H9 (cell line): ENCODE measurements around the gene OR2B2. TPM values are rescaled to one million over a fixed set of nuclear protein-coding genes. Genes with fewer than 3 reads are reported as not detected.

Experiments
- DNase-seq: peaks from one replicate; pipeline ENCODE4 v3.0.0-alpha.2; 2017
- H2AFZ ChIP-seq: one replicate; pipeline ENCODE4 v1.6.1; 2013; ENCODE audit warnings: mild to moderate bottlenecking, low read length, control low read depth, moderate library complexity
- H2AK5ac ChIP-seq: 2 replicates; pipeline ENCODE4 v1.6.1; 2013; ENCODE audit warnings: low read length, control low read depth, mixed read lengths; ENCODE audit not compliant: insufficient read length
- H2BK120ac ChIP-seq: one replicate; pipeline ENCODE4 v1.6.1; 2013; ENCODE audit warnings: low read depth, mild to moderate bottlenecking, low read length, control low read depth, inconsistent platforms; ENCODE audit not compliant: poor library complexity, severe bottlenecking
- H2BK12ac ChIP-seq: 2 replicates; pipeline ENCODE4 v1.6.1; 2013; ENCODE audit warnings: low read length, control low read depth, mixed read lengths, low read depth; ENCODE audit not compliant: insufficient read length
- H2BK15ac ChIP-seq: 2 replicates; pipeline ENCODE4 v1.6.1; 2013; ENCODE audit warnings: low read depth, low read length, control low read depth
- H2BK20ac ChIP-seq: one replicate; pipeline ENCODE4 v1.6.1; 2013; ENCODE audit warnings: low read depth, mild to moderate bottlenecking, low read length, control low read depth, inconsistent platforms; ENCODE audit not compliant: poor library complexity, severe bottlenecking
- H2BK5ac ChIP-seq: 2 replicates; pipeline ENCODE4 v1.6.1; 2013; ENCODE audit warnings: low read length, control low read depth, mixed read lengths; ENCODE audit not compliant: insufficient read length
- H3K14ac ChIP-seq: 2 replicates; pipeline ENCODE4 v1.6.1; 2013; ENCODE audit warnings: low read length, control low read depth; ENCODE audit not compliant: insufficient read depth
- H3K18ac ChIP-seq: 2 replicates; pipeline ENCODE4 v1.6.1; 2013; ENCODE audit warnings: low read depth, mild to moderate bottlenecking, mixed read lengths, low read length, control low read depth; ENCODE audit not compliant: insufficient read length
- H3K23ac ChIP-seq: 2 replicates; pipeline ENCODE4 v1.6.1; 2013; ENCODE audit warnings: low read length, control low read depth, mixed read lengths, low read depth; ENCODE audit not compliant: insufficient read length
- H3K23me2 ChIP-seq: 2 replicates; pipeline ENCODE4 v1.6.1; 2013; ENCODE audit warnings: low read depth, mild to moderate bottlenecking, mixed read lengths, low read length, control low read depth; ENCODE audit not compliant: insufficient read length, poor library complexity, severe bottlenecking
- H3K27ac ChIP-seq: 2 replicates; pipeline ENCODE4 v1.5.1; 2013; ENCODE audit warnings: low read length, control low read depth, mixed read lengths, low read depth; ENCODE audit not compliant: insufficient read length
- H3K27me3 ChIP-seq: 2 replicates; pipeline ENCODE4 v1.6.1; 2013; ENCODE audit warnings: low read length, control low read depth, inconsistent platforms; ENCODE audit not compliant: insufficient read depth
- H3K4ac ChIP-seq: 2 replicates; pipeline ENCODE4 v1.6.1; 2013; ENCODE audit warnings: low read depth, mild to moderate bottlenecking, control low read depth, inconsistent platforms, low read length, moderate library complexity
- H3K4me1 ChIP-seq: 2 replicates; pipeline ENCODE4 v1.6.1; 2013; ENCODE audit warnings: low read length, control low read depth, inconsistent platforms; ENCODE audit not compliant: insufficient read depth
- H3K4me2 ChIP-seq: 2 replicates; pipeline ENCODE4 v1.6.1; 2013; ENCODE audit warnings: low read length, control low read depth, mixed read lengths; ENCODE audit not compliant: insufficient read length, insufficient read depth
- H3K56ac ChIP-seq: 2 replicates; pipeline ENCODE4 v1.6.1; 2013; ENCODE audit warnings: low read depth, mild to moderate bottlenecking, mixed read lengths, low read length, control low read depth; ENCODE audit not compliant: insufficient read length
- H3K79me1 ChIP-seq: 2 replicates; pipeline ENCODE4 v1.6.1; 2013; ENCODE audit warnings: low read depth, mild to moderate bottlenecking, moderate library complexity, low read length, control low read depth, inconsistent platforms; ENCODE audit not compliant: insufficient read depth, poor library complexity, severe bottlenecking
- H3K79me2 ChIP-seq: 2 replicates; pipeline ENCODE4 v1.6.1; 2013; ENCODE audit warnings: low read length, control low read depth, inconsistent platforms; ENCODE audit not compliant: insufficient read depth
- H3K9ac ChIP-seq: 2 replicates; pipeline ENCODE4 v1.6.1; 2013; ENCODE audit warnings: low read length, control low read depth, mixed read lengths; ENCODE audit not compliant: insufficient read length; ENCODE audit errors: extremely low read depth
- H3K9me3 ChIP-seq: one replicate; pipeline ENCODE4 v1.6.1; 2013; ENCODE audit warnings: low read depth, low read length, inconsistent platforms; ENCODE audit not compliant: control insufficient read depth
- H3T11ph ChIP-seq: one replicate; pipeline ENCODE4 v1.6.1; 2013; ENCODE audit warnings: mild to moderate bottlenecking, low read length, control low read depth, inconsistent platforms
- H4K20me1 ChIP-seq: one replicate; pipeline ENCODE4 v1.6.1; 2013; ENCODE audit not compliant: control insufficient read depth, insufficient read length, insufficient read depth
- H4K5ac ChIP-seq: 2 replicates; pipeline ENCODE4 v1.6.1; 2013; ENCODE audit warnings: low read depth, mild to moderate bottlenecking, mixed read lengths, low read length, control low read depth; ENCODE audit not compliant: insufficient read length
- H4K8ac ChIP-seq: replicated peaks from 2 replicates; pipeline ENCODE4 v1.6.1; 2013; ENCODE audit warnings: low read length, control low read depth, mixed read lengths, low read depth; ENCODE audit not compliant: insufficient read length
- H4K91ac ChIP-seq: 2 replicates; pipeline ENCODE4 v1.6.1; 2013; ENCODE audit warnings: low read depth, mild to moderate bottlenecking, moderate library complexity, mixed read lengths, low read length, control low read depth; ENCODE audit not compliant: insufficient read length
- H3K27ac Mint-ChIP-seq, 3 experiments: 2 replicates in 2 of 3; 3 replicates in 1 of 3; pipeline ENCODE4 v1.8.0; 2020 to 2021; ENCODE audit warnings: mixed read lengths in 3 of 3, mild to moderate bottlenecking in 1 of 3, moderate library complexity in 1 of 3
- H3K27me3 Mint-ChIP-seq: 2 replicates; pipeline ENCODE4 v1.8.0; 2021; ENCODE audit warnings: low read depth, mild to moderate bottlenecking, moderate library complexity, mixed read lengths
- H3K36me3 Mint-ChIP-seq, 3 experiments: 2 replicates in 2 of 3; 3 replicates in 1 of 3; pipeline ENCODE4 v1.8.0; 2020 to 2021; ENCODE audit warnings: low read depth in 3 of 3, mixed read lengths in 3 of 3; ENCODE audit not compliant: insufficient read depth in 1 of 3
- H3K4me1 Mint-ChIP-seq, 2 experiments: 2 replicates each; pipeline ENCODE4 v1.8.0; 2020; ENCODE audit warnings: mixed read lengths in 2 of 2
- H3K4me3 Mint-ChIP-seq, 2 experiments: 2 replicates in 1 of 2; 3 replicates in 1 of 2; pipeline ENCODE4 v1.8.0; 2020 to 2021; ENCODE audit warnings: mild to moderate bottlenecking in 2 of 2, mixed read lengths in 2 of 2, moderate library complexity in 1 of 2
- H3K9me3 Mint-ChIP-seq, 2 experiments: 2 replicates in 1 of 2; 3 replicates in 1 of 2; pipeline ENCODE4 v1.8.0; 2020; ENCODE audit warnings: mild to moderate bottlenecking in 2 of 2, mixed read lengths in 2 of 2, moderate library complexity in 1 of 2
- WGBS: extraction: QIAGEN DNeasy Blood & Tissue Kit; methylation state at CpG from one replicate; pipeline ENCODE4 v1.1.7; 2013; ENCODE audit warnings: missing lambda C conversion rate, low lambda C conversion rate, mixed read lengths; ENCODE audit not compliant: insufficient read length; ENCODE audit errors: extremely low coverage; 5-methylcytosine and 5-hydroxymethylcytosine counted together
- total RNA-seq: library from RNA; stranded (reverse); gene quantifications from 2 replicates; pipeline ENCODE4 v1.2.1, GENCODE V29; 2021
- TF ChIP-seq, protein P1 (sequence below): fragments of 200-600 bp; sonication (generic); conservative IDR thresholded peaks from 3 replicates; pipeline ENCODE4 v1.8.0; 2021; ENCODE audit warnings: antibody characterized with exemption, mild to moderate bottlenecking

Gene OR2B2
- total RNA-seq, 1 experiment from 2014 or later: not detected

DNA sequence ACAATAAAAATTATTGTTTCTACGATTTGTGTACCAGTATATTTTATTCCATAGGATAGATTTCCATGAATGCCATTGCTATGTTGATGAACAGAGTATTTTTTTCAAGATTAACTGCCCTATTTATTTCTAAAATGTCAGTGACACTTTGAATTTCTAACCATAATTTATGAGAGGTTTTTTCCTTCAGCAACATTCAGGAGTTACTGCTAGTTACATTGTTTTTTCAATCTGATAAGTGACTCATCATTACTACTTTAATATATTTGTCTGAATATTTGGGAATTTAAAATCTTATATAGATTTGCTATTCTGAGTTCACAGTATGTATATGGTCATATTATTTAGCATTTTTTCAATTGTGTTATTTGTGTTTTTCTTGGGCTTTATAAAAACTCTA, 38.8 kb upstream of the OR2B2 start:
- Histone ChIP-seq H2AFZ (no peak overlapping the region), H2BK15ac (no peak overlapping the region), H2BK5ac (no peak overlapping the region), H3K4me1 (no peaks in the 10 kb centered on the region), H2BK120ac (no peak overlapping the region), H2AK5ac (no peak overlapping the region), H3K23ac (no peak overlapping the region), H3K79me2 (no peaks in the 10 kb centered on the region), H4K91ac (no peak overlapping the region), H3K4ac (no peak overlapping the region), H3K23me2 (no peaks in the 10 kb centered on the region), H3T11ph (no peak overlapping the region), H2BK20ac (no peak overlapping the region), H3K79me1 (no peaks in the 10 kb centered on the region), H4K8ac (no peak overlapping the region), H3K18ac (no peak overlapping the region), H3K27ac (no peak overlapping the region), H3K27me3 (no peaks in the 10 kb centered on the region), H3K14ac (no peak overlapping the region), H4K5ac (no peak overlapping the region), H3K56ac (no peak overlapping the region), H3K4me2 (no peak overlapping the region), H2BK12ac (no peak overlapping the region), H3K9ac (no peak overlapping the region), H4K20me1 (no peaks in the 10 kb centered on the region), H3K9me3 (no peaks in the 10 kb centered on the region)
- H3K4me1 Mint-ChIP-seq: no peaks in the 10 kb centered on the region
- TF ChIP-seq, protein P1, sequence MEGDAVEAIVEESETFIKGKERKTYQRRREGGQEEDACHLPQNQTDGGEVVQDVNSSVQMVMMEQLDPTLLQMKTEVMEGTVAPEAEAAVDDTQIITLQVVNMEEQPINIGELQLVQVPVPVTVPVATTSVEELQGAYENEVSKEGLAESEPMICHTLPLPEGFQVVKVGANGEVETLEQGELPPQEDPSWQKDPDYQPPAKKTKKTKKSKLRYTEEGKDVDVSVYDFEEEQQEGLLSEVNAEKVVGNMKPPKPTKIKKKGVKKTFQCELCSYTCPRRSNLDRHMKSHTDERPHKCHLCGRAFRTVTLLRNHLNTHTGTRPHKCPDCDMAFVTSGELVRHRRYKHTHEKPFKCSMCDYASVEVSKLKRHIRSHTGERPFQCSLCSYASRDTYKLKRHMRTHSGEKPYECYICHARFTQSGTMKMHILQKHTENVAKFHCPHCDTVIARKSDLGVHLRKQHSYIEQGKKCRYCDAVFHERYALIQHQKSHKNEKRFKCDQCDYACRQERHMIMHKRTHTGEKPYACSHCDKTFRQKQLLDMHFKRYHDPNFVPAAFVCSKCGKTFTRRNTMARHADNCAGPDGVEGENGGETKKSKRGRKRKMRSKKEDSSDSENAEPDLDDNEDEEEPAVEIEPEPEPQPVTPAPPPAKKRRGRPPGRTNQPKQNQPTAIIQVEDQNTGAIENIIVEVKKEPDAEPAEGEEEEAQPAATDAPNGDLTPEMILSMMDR: no peak
- no peak overlapping the region for H3K4me3 Mint-ChIP-seq
- H3K27ac Mint-ChIP-seq: no peak overlapping the region
- H3K27me3 Mint-ChIP-seq: peaks cover 18% of the 10 kb centered on the region
- no CpG with 5 or more reads among the region's 1 CpG for WGBS
- H3K9me3 Mint-ChIP-seq: no peaks in the 10 kb centered on the region
- no peaks in the 10 kb centered on the region for H3K36me3 Mint-ChIP-seq
- no peak for DNase-seq
